Loucy (cell line): ENCODE data around the gene CLASP1.

Experiments
- H2AFZ ChIP-seq: fragments of 200-600 bp; sonication (generic); 2 replicates; pipeline ENCODE4 v1.6.0; 2016; ENCODE audit warnings: antibody characterized with exemption, mild to moderate bottlenecking, low read length, moderate library complexity
- H3F3A ChIP-seq: fragments of 200-600 bp; 2 replicates; pipeline ENCODE4 v1.6.0; 2016; ENCODE audit warnings: antibody characterized with exemption, low read depth, mild to moderate bottlenecking
- H3K27me3 ChIP-seq: fragments of 200-600 bp; sonication (generic); 2 replicates; pipeline ENCODE4 v1.6.1; 2014; ENCODE audit warnings: low read length, mild to moderate bottlenecking; ENCODE audit not compliant: insufficient read depth, poor library complexity, severe bottlenecking
- H3K36me3 ChIP-seq: fragments of 200-600 bp; sonication (generic); 2 replicates; pipeline ENCODE4 v1.6.1; 2016; ENCODE audit warnings: low read length; ENCODE audit not compliant: insufficient read depth
- H3K4me1 ChIP-seq: fragments of 200-600 bp; sonication (generic); 2 replicates; pipeline ENCODE4 v1.5.1; 2014; ENCODE audit warnings: low read length, mild to moderate bottlenecking; ENCODE audit not compliant: insufficient read depth, poor library complexity, severe bottlenecking
- H3K4me2 ChIP-seq: fragments of 200-600 bp; sonication (generic); 2 replicates; pipeline ENCODE4 v1.6.0; 2014; ENCODE audit warnings: antibody characterized with exemption, low read length, low read depth, mild to moderate bottlenecking; ENCODE audit not compliant: poor library complexity, severe bottlenecking
- H3K4me3 ChIP-seq: fragments of 200-600 bp; sonication (generic); 2 replicates; pipeline ENCODE4 v1.5.1; 2014; ENCODE audit warnings: low read length, mild to moderate bottlenecking, mixed read lengths; ENCODE audit not compliant: poor library complexity, severe bottlenecking
- H3K79me2 ChIP-seq: fragments of 200-600 bp; sonication (generic); 2 replicates; pipeline ENCODE4 v1.6.1; 2014; ENCODE audit warnings: low read length; ENCODE audit not compliant: insufficient read depth
- H3K9ac ChIP-seq: fragments of 200-600 bp; sonication (generic); 2 replicates; pipeline ENCODE4 v1.6.0; 2014; ENCODE audit warnings: mild to moderate bottlenecking, low read depth, low read length, moderate library complexity; ENCODE audit not compliant: poor library complexity, severe bottlenecking
- H3K9me2 ChIP-seq: fragments of 200-600 bp; sonication (generic); replicated peaks from 2 replicates; pipeline ENCODE4 v1.6.1; 2016; ENCODE audit warnings: low read depth, low read length, mixed read lengths
- H3K9me3 ChIP-seq: fragments of 200-600 bp; sonication (generic); 2 replicates; pipeline ENCODE4 v1.6.1; 2014; ENCODE audit warnings: mild to moderate bottlenecking, antibody characterized with exemption, low read length, low read depth; ENCODE audit not compliant: insufficient read depth
- H4K20me1 ChIP-seq: fragments of 200-600 bp; sonication (generic); 2 replicates; pipeline ENCODE4 v1.6.0; 2014; ENCODE audit warnings: antibody characterized with exemption, low read length, mild to moderate bottlenecking; ENCODE audit not compliant: insufficient read depth, poor library complexity, severe bottlenecking
- EZH2phosphoT487 ChIP-seq: fragments of 200-600 bp; IDR thresholded peaks from 2 replicates; pipeline ENCODE4 v1.6.1; 2018; ENCODE audit warnings: antibody characterized with exemption, mild to moderate bottlenecking, moderate library complexity, borderline replicate concordance
- TF ChIP-seq, protein P1 (sequence below): fragments of 200-600 bp; sonication (generic); conservative IDR thresholded peaks from 2 replicates; pipeline ENCODE4 v1.5.1; 2014; ENCODE audit warnings: mild to moderate bottlenecking, antibody characterized with exemption, low read length

Gene CLASP1

DNA sequence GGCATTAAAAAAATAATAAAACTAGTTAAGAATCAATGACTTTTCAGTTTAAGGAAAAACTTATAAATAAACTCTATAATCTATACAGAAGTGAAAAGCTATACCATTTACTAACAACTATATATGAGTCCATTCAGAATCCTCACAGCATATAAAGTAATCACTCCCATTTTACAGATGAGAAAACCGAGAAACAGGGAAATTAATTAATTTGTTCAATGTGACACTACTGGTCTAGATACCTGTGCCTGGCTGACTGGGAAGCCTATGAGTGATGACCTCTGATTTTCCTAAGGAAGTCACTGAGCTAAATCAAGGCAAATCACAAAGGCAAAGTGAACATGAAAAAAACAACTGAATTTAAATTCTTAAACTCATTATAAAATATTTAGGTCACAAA lies 218.0 kb downstream of the CLASP1 start:
- H3K27me3 ChIP-seq = no peaks in the 10 kb centered on the region
- no peak overlapping the region for H3K4me2 ChIP-seq
- H3K4me3 ChIP-seq = no peak overlapping the region
- H3K9me2 ChIP-seq = no peaks in the 10 kb centered on the region
- no peak overlapping the region for H3K9ac ChIP-seq
- H3K79me2 ChIP-seq = no peaks in the 10 kb centered on the region
- H3K9me3 ChIP-seq = no peaks in the 10 kb centered on the region
- no peaks in the 10 kb centered on the region for H4K20me1 ChIP-seq
- H3K4me1 ChIP-seq = no peaks in the 10 kb centered on the region
- TF ChIP-seq, protein P1, sequence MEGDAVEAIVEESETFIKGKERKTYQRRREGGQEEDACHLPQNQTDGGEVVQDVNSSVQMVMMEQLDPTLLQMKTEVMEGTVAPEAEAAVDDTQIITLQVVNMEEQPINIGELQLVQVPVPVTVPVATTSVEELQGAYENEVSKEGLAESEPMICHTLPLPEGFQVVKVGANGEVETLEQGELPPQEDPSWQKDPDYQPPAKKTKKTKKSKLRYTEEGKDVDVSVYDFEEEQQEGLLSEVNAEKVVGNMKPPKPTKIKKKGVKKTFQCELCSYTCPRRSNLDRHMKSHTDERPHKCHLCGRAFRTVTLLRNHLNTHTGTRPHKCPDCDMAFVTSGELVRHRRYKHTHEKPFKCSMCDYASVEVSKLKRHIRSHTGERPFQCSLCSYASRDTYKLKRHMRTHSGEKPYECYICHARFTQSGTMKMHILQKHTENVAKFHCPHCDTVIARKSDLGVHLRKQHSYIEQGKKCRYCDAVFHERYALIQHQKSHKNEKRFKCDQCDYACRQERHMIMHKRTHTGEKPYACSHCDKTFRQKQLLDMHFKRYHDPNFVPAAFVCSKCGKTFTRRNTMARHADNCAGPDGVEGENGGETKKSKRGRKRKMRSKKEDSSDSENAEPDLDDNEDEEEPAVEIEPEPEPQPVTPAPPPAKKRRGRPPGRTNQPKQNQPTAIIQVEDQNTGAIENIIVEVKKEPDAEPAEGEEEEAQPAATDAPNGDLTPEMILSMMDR = no peak
- TF ChIP-seq EZH2phosphoT487 = no peak
- peaks cover 35% of the 10 kb centered on the region; the same call in 1 of the 2 replicates for H3K36me3 ChIP-seq
- no peak overlapping the region for H2AFZ ChIP-seq
- H3F3A ChIP-seq = no peaks in the 10 kb centered on the region

DNA sequence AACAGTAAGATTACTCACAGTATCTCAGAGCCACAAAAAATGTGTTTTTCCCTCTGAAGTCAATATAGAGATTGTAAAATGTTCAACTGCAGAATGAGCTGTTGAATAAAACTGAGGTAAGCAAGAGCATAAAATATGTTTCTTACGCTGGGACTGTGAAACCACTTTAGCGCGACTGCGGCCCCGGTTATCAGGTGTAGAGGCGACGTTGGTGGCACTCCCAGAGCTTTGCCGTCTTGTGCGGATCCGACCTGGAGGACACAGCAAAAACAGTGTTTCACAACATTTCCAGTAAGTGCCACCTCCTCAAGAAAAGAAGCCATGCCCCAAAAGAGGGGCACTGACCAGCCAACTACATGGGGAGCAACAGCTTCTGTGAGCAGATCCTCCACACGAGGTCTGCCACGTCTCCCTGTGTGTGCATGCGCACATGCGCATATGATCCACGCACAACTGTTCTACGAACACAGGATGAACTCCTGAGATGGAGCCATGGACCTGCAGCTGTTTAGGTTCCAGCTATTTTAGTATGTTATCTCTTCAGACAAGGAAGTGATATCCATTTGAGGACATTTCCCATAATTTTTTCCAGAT lies 219.2 kb downstream of the CLASP1 start:
- no peak overlapping the region for H3K4me3 ChIP-seq
- no peak overlapping the region for H3K9ac ChIP-seq
- peaks cover 38% of the 10 kb centered on the region; the same call in 1 of the 2 replicates for H3K36me3 ChIP-seq
- H3K27me3 ChIP-seq = no peaks in the 10 kb centered on the region
- H4K20me1 ChIP-seq = no peaks in the 10 kb centered on the region
- TF ChIP-seq, protein P1 = no peak
- TF ChIP-seq EZH2phosphoT487 = no peak
- no peaks in the 10 kb centered on the region for H3K4me1 ChIP-seq
- no peaks in the 10 kb centered on the region for H3K79me2 ChIP-seq
- no peaks in the 10 kb centered on the region for H3K9me3 ChIP-seq
- no peaks in the 10 kb centered on the region for H3F3A ChIP-seq
- no peak overlapping the region for H3K4me2 ChIP-seq
- H3K9me2 ChIP-seq = no peaks in the 10 kb centered on the region
- H2AFZ ChIP-seq = no peak overlapping the region

DNA sequence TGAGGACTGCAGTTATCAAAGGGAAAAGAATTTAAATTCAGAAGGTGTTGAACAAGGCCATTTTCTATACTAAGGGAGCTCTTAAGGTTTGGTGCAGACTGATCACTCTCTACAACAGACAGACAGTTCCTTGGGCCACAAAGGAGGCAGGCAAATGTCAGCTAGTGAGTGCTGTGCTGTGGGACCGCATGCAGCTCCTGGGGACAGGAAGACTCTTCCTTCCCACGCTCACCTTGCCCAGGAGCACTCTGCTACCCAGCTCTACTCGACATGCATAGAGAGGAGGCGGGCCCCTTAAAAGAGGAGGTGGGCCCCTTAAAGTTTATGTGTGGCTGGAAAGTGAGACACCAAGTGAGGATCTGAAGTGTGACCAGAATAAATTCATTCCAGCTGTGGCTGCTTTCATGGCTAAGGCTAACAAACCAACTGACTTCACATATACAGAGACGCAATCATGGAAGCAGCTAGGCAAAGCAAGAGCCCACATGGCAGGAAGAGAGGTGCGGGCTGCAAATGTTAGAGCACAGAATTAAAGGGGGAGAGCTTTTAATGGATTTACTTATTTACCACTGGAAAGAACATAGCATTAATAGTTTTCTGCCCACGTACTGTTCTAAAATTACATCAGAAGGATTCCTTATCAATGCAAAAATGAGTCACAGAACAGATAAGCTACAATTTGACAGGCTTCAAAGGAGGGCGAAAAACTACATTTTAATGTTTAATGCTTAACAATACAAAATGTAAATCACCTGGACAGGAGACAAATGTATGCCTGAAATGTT lies 220.0 kb downstream of the CLASP1 start:
- no peak for TF ChIP-seq EZH2phosphoT487
- TF ChIP-seq, protein P1 = no peak
- H4K20me1 ChIP-seq = no peaks in the 10 kb centered on the region
- H3K27me3 ChIP-seq = no peaks in the 10 kb centered on the region
- no peak overlapping the region for H3K4me2 ChIP-seq
- H2AFZ ChIP-seq = no peak overlapping the region
- H3K36me3 ChIP-seq = peaks cover 45% of the 10 kb centered on the region; the same call in 1 of the 2 replicates
- H3K79me2 ChIP-seq = no peaks in the 10 kb centered on the region
- no peaks in the 10 kb centered on the region for H3K9me2 ChIP-seq
- H3K9ac ChIP-seq = no peak overlapping the region
- H3K9me3 ChIP-seq = no peaks in the 10 kb centered on the region
- no peak overlapping the region for H3K4me3 ChIP-seq
- H3K4me1 ChIP-seq = no peaks in the 10 kb centered on the region
- no peaks in the 10 kb centered on the region for H3F3A ChIP-seq
